GM19023 (cell line): ENCODE results near the gene NFXL1.

Experiments
- ATAC-seq: cut with Tn5 transposase; IDR thresholded peaks from one replicate; pipeline ENCODE4 v1.9.1; 2021; ENCODE audit warnings: mild to moderate bottlenecking, moderate library complexity; ENCODE audit not compliant: unreplicated experiment

The NFXL1 gene

DNA sequence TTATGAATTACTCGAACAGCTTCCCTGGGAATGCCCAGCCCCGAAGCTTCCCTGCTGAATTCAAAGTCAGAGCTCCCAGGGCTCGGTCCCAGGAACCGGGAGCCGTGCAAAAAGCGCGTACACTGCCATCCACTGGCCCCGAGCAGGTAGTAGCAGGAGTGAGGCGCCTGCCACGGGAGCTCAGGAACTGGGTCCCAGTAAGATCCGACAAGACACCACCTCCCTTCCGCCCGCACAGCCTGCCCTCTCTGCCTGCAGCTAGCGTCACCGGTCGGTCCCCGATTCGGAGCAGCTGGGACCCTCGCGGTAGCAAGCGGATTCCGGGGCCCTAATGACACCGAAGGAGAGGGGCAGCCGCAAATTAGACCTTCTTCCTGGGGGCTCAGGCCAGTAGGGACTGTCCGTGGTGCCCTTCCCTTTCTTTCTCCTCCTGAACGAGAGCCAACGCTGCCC is 77.7 kb downstream of the NFXL1 start:
- ATAC-seq: peak; percentile 77

DNA sequence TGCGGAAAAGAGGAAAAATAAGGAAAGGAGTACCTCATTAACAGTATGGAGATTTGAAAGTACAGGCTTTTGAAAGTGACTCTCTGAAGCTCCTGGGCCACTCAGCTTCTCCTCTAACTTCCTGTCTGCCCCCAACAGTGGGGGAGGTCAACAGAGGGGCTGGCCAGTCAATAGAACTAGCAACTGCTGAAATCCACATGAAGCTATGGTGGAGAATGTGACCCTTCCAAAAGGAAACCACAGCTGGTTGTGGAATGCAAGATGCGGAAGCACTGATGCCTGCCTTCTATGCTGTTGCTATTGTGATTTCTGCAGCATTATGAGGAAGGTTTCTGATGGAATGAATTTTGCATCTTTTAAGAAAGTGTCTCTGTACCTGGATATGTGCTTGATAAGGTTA is 78.9 kb downstream of the NFXL1 start:
- no peak for ATAC-seq

DNA sequence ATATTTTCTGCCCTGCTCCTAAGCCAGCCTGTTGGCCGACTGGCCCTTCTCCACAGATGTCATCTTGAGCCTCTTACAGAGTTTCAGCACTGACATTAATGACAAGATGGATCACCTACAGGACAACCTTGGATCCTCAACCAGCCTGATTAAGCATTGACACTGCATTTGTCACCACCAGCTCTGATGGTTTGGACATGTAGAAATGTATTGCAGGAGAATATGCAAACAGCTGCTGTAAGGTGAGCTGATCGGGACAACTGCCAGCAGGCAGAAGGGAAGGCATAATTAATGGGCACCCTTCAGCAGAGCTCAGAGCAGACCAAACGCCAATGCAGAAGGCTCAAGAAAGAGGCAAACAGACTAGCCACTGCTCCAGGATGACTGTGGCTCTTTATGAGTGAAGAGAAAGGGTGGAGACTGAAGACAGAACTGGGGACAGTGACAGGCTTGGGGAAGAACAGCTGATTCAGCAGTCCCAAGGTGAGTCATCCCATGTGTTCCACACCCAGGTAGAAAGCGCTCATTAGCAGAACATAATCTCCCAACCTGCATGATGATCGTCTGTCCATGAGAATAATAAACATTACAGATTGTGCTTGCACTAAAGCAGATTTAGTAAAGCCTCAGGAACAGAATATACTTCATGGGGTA is 83.2 kb downstream of the NFXL1 start:
- no peak for ATAC-seq

DNA sequence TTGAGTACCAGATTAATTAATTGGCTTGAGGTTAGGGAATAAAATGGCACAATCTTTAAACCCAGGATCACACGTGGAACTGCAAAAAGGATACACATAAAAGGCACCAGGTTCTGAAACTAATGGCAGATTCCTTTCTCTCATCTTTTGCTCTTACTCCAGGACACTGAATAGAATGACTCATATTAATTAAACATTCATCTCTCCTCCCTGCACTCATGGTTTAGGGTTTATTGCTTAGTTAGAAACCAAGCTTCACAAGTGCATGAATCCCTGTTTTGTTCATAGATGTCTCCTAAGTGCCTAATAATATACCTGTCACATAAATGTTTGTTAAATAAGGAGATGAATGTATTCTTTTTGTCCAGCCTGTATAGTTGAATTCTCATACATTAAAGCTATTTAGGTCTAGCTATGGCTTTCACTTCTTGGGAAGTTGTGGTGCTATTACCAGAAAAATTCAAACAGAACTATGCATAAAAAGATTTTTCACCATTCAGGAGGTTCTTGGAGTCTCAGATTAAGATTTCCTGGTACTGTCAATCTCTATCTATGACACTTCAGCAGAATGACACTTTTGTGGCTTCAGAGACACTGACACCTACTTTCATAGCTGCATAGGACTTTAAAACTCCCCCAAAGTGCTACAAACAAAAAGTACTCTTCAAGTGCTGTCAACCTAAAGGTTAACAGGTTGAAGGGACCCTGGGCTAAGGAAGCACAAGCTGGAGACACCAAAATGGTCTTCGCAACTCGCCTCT is 83.9 kb downstream of the NFXL1 start:
- no peak for ATAC-seq

DNA sequence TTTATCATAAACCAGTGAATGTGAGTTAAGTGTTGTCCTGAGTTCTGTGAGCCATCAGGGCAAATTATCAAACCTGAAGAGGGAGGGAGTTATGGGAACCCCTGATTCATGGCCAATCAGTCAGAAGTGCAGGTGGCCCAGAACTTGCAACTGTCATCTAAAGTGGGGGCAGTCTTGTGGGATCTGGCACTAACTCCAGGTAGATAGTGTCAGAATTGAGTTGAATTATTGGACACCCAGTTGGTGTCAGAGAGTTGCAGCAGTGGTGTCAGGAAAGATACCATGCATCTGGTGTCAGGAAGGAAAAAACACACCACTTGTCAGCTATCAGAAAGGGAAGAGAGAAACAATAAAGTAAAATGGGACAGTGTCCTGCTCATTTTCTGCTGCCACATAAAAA is 84.9 kb downstream of the NFXL1 start:
- no peak for ATAC-seq

DNA sequence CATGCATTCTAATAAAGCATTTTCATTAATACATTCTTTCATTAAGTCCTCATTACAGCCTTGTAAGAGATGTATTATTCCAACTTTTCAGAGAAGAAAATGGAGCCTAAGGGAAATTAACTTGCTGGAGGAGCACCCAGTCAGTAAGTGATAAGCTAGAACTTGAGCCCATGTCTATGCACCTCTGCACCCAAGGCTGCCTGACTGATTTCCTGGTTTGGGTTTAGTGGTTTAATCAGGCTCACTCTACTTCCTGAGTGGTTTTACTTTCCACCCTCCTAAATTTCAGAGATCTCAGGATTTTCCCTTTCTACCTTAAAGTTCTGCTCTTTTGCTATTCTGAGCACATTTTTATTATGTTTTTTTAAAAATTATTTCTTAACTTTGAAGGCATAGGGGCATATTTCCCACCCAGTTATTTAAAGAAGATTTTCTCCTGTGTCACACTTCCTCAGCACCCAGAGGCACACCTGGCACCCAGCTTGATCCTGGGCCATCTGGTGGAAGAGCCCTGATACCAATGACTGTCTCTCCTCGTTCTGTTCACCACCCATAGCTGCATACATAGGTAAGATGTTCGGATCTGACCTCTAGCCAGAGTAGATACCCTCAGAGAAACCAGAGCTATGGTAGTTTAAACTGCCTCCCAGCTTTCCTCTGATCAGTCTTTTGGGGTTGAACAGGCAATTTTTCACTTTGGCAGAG is 86.9 kb downstream of the NFXL1 start:
- ATAC-seq: no peak

DNA sequence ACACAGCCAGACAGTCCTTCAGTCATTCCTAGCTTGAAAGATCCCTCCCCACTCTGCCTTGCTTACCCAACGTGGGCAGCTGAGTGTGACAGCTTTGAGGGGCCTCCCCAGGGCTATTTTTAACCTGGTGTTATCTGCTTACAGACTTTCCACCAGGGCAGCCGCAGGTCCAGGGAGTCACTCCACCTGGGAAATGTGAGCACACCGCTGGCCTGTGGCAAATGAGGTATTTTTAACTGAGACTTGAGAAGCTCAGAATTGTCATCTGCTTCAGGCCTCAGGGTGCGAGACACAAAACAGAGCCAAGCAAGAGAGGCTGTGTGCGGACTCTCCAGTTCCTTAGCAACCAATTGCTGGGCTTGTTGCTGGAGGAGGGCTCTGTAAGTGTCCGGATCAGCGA is 89.5 kb downstream of the NFXL1 start:
- peak; percentile 63 for ATAC-seq

DNA sequence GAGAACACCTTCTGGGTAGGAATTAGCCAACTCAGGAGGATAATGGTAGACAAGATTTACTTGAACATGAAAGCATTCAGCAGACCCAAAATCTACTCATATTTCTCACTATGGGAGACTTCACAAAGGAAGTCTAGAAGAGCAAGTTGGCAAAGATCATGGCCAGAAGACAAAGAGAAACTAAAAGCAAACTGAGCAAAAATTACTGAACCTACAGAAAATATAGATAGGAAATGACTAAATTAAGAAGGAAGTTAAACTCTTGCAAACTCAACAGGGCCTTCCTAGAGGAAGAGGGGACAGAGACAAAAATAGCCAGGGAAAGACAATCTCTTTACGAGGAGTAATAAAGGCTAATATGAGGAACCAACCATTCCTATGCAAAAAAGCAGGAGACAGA is 95.2 kb downstream of the NFXL1 start:
- no peak for ATAC-seq

DNA sequence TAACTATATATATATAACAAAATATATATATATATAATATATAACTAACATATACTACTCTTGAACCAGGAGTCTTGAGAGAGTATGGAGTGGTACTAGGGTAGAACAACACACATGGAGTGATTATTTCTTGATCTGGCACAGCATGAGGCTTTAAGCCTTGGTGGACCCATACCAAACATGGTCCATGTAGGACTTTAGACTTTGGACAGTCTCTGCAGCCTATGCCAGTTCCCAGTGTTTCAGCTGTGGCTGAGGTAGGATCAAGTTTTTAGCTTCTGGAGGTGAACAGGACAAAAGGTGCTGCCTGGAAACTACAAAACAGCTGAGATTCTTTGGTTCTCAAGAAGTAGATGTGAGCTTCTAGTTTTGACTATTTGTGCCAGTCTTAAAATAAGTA is 97.1 kb downstream of the NFXL1 start:
- ATAC-seq: no peak

DNA sequence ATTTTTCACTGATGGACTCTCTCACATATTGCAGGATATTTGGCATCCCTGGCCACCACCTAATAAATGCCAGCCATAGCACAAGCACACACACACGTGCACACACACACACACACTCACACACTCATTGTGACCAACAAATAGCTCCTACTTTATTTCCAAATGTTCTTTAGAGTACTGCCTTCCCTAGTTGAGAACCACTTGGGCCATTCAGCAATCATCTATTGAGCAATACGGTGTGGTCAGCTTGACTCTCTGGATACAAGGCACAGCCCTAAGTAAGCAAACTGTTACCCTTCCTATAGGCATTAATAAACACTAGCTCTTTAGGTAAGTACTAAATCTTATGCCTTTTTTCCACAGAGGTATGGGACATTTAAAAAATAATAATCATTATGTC is 97.6 kb downstream of the NFXL1 start:
- no peak for ATAC-seq

DNA sequence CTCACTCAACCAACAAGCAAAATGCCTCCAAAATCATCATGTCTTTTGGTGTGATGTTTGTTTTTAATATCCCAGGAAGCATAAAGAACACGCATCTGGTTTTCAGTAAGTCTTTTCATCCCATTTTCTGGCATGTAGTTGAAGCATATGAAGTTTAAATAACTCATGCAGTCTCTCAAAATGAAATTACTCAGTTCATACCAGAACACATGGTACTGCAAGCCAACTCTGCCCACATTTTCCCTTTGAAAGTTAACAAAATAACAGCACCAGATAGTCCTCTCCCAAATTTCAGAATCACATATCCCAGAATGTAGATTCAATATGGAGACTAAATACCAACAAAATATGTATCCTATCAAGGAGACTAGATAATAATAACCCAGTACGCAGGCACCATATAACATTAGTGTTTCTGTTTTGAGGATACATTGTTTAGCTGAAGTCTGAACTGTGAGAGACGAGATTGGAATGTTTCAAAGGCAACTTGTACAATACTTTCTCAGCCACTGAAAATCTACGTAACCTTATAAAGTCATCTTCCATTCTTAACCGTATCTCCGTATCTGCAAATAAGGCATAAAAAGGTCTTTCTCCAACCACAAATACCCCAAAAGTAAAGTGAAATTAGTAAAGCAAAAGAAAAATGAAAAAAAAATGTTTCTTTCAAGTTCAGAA is 99.6 kb downstream of the NFXL1 start:
- no peak for ATAC-seq

DNA sequence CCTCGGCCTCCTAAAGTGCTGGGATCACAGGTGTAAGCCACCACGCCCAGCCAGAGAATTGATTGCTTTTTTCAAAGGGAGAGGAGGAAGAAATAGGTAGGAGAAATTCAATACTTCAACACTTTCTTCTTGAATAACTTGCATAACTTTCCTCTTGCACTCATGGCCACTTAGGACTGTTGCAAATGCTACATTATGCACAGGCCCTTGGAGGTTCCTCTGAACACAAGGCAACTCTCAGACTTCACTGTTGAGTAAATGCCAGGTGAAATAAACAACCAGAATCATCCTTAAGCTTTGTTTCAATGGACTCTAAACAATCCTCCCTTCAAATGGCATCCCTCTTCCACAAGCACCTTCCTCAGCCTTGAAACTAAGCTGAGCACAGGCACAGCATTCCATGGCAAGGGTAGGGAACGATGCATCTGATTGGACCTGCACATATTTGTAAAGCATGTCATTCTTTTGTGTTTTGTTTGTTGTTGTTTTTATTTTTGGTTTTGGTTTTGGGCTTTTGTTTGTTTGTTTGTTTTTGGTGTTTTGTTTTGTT is 104.7 kb downstream of the NFXL1 start:
- no peak for ATAC-seq

DNA sequence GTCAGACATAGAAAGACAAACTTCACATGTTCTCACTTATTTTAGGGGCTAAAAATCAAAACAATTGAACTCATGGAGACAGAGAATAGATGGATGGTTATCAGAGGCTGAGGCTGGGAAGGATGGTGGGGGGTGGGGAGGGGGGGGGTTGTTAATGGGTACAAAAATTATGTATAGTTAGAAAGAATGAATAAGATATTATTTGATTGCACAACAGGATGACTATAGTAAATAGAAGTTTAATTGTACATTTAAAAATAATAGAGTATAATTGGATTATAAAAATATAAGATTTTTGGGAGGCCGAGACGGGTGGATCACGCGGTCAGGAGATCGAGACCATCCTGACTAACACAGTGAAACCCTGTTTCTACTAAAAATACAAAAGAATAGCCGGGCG is 109.8 kb downstream of the NFXL1 start:
- no peak for ATAC-seq

DNA sequence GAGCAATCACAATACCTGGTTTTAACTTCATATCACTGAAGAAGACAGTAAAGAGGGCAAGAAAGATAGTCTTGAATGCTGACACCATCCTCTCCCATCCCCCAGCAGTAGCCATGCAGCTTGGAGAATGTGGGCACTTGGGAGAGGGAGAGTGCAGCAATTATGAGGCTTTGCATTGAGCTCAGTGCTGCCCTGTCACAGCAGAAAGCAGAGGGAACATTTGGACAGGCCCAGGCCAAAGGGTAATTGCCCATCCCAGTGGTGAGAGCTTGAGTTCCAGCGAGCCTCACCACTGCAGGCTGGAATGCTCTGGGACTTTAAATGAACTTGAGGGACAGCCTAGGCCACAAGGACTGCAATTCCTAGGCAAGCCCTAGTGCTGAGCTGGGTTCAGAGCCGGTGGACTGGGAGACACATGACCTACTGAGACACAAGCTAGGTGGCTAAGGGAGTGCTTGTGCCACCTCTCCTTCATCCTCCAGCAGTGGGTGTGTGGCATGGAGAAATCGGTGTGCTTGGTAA is 112.8 kb downstream of the NFXL1 start:
- no peak for ATAC-seq

DNA sequence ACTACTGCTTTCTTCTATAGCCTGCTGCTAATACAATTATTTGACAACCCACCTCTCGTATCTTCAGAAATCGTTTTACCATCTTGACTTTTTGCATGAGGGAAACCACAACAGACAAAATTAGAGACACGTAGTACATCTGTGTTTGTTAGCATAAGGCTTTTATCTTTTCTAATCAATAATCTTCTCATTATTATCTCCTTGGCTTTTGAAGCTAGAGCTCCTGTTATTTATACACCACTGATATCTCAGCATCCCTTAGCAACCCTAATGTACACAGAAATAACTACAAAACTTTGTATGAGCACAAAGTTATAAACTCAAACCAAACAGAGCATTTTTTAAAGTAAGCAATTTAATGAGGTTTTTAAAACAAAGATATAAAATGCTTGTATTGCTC is 116.2 kb downstream of the NFXL1 start:
- ATAC-seq: no peak
